ENCODE measurements around the gene RASA3.
A peak's percentile ranks its signal among the peaks of the same experiment; 100 is the strongest.
"Not testable (repeated sequence)": the region's sequence is repeated elsewhere in the genome, so short reads cannot be mapped to it uniquely, and the experiment has no call there.

Gene RASA3

GRCh38 chr13:114140906-114141250 lies 8.5 kb upstream of the RASA3 start:
- DNase-seq, result peak; percentile 59

DNA sequence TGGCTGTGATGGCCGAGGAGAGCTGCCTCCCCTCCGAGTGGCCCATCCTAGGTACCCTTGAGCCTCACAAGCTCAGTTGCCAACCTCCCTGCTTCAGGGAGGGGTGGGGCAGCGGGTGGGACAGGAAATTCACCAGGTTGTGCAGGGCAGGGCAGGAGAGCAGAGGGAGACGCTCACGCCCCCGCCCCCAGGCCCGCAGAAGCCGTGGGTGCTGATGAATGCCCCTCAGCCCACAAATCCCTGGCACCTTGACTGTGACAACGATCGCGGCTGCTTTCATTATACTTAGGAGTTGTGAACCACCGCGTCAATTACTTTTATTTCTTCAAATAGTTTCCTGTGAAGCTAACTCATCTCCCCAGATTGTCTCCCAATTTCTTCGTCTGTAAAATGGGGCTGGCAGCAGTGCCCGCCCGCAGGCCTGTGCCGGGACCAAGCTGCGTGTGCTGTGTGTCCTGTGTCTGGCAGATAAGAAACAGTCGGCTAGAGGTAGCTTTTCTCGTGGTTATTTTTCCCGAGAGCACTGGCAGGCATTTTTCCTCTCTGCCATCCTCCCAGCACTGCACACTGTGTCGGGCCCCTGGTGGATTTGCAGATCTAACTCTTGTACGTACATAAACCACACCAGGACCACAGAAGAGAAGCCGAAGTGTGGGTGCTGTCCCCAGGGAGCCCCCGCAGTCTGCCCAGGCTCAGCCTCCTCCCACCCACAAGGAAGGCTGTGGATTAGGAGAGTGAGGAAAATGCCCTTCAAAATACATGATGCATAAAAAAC lies 7.9 kb upstream of the RASA3 start:
- DNase-seq, result no peak

DNA sequence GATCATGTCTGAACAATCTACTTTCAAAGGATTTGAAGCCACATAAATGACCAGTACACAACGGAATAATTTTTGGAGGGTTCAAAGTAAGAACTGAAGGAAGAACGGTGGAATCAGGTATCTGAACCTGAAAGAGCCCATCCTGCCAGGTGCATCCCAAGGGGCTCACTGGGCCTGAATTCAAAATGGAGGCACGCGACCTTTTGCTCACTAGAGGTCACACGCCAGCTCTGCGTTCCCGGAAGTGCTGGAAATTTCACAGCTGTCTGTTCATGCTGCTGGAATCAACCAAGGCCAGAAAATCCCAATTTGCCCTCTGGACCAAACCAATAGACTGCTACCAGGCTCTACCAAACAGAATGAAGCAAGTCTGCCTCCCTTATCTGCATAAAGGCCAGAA lies 4.2 kb upstream of the RASA3 start:
- DNase-seq, result no peak

DNA sequence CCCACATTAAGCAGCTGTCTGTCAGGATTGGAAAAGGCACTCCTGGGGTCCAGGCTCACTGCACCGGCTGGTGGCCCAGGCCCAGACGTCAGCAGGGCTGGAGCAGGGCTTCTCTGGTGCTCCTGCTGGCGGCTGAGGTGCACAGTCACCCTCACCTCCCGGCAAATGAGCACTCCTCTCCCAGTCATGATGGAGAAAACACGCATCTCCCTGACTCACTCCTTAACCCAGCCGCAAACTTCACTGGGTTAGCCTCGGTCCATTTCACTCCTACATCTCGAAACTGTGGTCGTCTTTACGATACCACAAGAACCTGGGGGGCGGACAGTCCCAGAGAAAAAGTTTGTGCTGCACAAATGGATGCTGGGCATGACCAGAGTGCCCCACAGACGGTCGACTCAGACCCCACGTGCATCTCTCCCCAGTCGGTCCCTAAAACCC lies 3.3 kb upstream of the RASA3 start:
- no peak for DNase-seq

GRCh38 chr13:114134944-114135610 lies 2.7 kb upstream of the RASA3 start:
- no peak for DNase-seq

DNA sequence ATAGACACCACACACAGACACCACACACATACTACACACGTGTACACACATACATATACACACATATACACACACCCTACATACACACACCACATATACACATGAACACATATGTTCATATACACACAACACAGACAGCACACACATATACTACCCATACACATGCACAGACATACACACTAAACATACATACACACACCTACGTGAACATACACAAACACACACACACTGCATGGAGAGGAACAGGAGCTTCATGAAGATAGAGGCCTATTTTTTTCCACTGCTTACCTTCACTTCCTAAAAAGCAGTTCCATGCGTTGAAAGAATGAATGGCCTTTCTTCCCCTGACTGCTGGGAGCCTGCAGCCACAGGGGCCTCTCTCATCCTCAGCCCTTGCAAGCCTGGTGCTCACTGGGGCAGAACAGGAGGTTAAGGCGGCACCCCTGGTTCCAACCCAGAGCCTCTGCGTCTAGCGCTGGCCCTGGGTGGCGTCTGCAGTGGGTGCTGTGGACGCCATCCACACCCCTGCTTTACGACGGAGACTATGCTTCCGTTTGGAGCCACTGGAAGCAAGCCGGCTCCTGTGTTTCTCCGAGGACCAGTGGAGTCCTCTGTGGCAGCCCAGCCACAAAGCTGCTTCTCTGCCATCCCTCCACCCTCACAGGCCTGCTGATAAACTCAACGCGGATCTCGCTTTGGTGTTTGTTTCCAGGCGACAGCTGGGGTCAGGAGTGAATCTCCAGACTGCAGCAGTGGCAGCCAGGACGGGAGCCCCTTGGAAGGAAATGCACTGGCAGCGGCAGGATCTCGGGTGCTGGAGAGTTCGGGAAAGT lies 1.9 kb upstream of the RASA3 start:
- DNase-seq, result no peak

GRCh38 chr13:114133552-114133951 lies 1.1 kb upstream of the RASA3 start:
- DNase-seq, result not testable (repeated sequence)

- DNase-seq, result not testable (repeated sequence)
These were observed 703 bp upstream of the RASA3 start for GRCh38 chr13:114133126-114133525.

DNA sequence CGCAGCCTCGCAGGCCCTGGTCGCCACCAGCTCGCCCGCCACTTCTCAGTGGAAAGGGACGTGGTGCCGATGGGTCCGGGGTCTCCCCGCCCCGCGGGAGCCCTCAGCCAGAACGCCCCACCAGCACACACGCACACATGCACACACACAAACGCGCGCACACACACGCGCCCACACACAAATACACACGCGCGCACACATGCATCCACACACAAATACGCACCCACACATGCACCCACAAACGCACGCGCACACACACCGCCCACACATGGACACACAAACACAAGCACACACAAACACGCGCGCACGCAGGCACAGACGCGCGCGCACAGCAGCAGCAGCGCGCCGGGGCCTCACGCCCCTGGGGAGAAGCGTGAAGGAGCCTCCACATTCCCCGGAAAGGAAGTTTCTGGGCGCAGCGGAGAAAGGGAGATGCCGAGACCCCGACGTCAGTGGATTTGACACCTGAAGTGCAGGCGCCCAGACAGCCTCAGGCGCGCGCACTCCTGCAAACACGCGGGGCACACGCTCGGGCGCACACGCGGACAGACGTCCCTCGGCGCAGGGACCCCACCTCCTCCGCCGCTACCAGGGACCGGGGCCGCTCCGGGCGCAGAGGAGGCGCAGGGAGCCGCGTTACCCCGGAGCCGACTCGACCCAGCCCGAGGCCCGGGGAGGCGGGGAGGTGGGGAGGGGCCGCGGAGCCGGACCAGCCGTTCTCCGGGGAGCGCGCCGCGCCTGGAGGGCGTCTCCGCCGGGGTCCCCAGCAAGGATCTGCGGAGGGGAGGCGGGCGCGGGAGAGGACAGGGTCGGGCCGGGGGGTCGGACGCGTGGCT lies 622 bp downstream of the RASA3 start:
- no peak for DNase-seq

GRCh38 chr13:114130837-114131582 lies 1.4 kb downstream of the RASA3 start:
- peak; percentile 94 for DNase-seq

- DNase-seq, result no peak
These were observed 2.1 kb downstream of the RASA3 start for GRCh38 chr13:114130131-114130836.

DNA sequence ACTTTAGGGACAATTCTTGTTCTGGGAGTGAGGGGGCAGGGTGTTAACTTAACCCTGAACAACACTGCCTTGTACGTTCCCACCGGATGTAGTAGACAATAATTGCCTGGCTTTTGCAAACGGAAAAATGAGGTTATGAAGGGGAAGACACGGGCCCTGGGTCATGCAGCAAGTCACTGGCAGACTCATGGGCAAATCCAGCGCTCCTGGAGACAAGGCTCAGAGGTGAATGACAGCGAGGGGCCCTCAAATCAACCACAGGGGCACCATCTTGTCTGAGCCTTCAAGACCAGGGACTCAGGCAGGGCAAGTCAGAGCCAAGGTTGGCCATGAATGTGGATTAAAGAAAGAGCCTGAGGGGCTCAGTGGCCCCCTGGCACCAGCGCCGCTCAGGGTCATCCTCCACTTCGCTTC lies 2.8 kb downstream of the RASA3 start:
- DNase-seq, result no peak

- peak; percentile 58 for DNase-seq
These were observed 3.5 kb downstream of the RASA3 start for GRCh38 chr13:114128624-114129522.

DNA sequence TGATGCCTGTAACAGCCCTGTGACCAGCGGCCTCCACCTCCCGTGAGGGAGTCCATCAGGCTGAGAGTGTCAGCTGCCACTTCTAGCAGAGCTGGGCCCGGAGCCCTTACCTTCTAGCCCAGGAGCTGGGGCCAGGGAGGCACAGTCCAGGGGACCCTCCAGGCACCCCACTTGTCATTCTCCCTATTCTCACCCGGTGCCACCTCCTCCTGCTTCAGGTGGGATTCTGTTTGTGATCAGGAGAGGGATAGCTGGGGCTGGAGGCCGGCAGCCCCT lies 4.1 kb downstream of the RASA3 start:
- DNase-seq, result no peak

DNA sequence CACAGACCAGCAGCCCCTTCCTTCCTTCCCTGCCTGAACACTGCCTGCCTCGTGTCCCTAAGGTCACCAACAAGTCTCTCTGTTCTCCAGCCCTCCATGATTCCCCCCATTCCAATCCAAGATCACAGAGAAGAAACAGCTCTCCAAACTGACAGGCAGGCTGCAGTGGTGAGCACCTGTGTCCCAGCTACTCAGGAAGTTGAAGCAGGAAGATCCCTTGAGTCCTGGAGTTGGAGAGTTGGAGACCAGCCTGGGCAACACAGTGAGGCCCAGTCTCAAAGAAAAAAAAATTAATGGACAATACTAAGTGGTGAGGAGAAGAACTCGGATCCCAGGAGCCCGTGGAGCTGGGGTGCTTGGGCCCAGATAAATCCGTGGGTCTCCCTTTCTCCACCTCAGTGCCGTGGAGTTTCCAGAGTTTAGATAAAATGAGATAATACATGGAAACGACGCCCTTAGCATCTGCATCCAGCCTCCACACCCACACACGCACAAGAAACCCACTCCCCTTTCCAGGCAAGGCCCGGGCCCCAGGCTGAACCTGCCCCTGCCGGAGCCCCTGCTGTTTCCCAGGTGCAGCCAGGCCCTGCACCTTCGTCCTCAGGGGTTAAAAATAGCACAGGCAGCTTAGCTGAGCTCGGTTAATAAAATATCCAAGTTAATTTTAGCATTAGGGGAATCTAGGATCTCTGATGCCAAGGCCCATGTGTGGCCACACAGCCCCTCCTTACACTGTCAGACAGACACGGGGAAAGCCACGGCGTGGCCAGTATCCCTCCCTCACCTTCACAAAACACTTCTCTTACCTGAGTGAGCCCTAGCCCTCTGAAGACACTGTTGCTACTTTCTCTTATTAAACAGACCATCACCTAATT lies 4.7 kb downstream of the RASA3 start:
- no peak for DNase-seq

- no peak for DNase-seq
These were observed 5.5 kb downstream of the RASA3 start for GRCh38 chr13:114126789-114127472.

DNA sequence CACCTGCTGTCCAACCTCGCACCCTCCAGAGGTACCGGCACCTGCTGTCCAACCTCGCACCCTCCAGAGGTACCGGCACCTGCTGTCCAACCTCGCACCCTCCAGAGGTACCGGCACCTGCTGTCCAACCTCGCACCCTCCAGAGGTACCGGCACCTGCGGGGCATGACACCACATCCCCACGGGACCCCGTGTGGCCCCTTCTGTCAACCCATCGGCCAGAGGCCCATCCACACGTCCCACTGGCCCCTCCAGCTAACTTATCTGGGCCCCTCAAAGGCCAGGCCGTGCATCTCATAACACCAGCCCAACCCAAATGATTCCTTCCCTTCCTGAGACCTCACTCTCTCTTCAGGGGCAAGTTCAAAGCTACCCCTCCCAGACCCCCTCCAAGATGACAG lies 6.3 kb downstream of the RASA3 start:
- not testable (repeated sequence) for DNase-seq

- DNase-seq, result no peak
These were observed 6.8 kb downstream of the RASA3 start for GRCh38 chr13:114125589-114125988.

DNA sequence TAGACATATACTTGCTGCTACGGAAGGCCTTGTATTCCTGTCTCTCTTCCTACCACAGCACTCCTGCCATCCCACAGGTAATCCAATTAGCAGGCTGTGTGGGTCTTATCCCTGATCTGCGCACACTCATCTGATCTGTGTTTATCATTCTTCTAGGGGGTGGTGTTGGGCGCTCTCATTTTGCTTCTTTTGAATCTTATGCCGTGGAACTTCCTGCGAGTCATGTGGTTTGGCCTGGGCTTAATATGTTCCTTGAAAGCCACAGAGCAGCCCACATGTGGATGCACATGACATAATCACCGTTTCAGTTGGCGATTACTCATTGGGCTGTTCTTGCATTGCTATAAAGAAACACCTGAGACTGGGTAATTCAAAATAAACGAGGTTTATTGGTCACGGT lies 7.5 kb downstream of the RASA3 start:
- DNase-seq, result no peak
